Activated CD8-positive, alpha-beta memory T cell treated with anti-CD3 and anti-CD28 coated beads, Interleukin-2, amount 10 ng/mL, durations not matched to agents 7 days and 5 days (primary cell): ENCODE data around the gene TRAPPC1. TPM values are rescaled to one million over a fixed set of nuclear protein-coding genes. Genes with fewer than 3 reads are reported as not detected.

ENCODE experiments used
- ATAC-seq: fragments of 150-1000 bp; cut with Tn5 transposase; one replicate; pipeline ENCODE4 v1.10.0; 2021; ENCODE audit warnings: moderate library complexity
- CTCF ChIA-PET: fragments of 350-600 bp; sonication (Branson Sonifier 250); formaldehyde crosslinking; loops from one replicate; lab custom pipeline; 2021; ENCODE audit warnings: antibody characterized with exemption; lab: Charles Lee
- DNase-seq: peaks from one replicate; pipeline ENCODE4 v3.0.0-alpha.2; 2020
- H3K27ac Mint-ChIP-seq: one replicate; pipeline ENCODE4 v1.8.0; 2021; ENCODE audit warnings: mild to moderate bottlenecking, mixed read lengths
- H3K27me3 Mint-ChIP-seq: one replicate; pipeline ENCODE4 v1.8.0; 2021; ENCODE audit warnings: mixed read lengths
- H3K36me3 Mint-ChIP-seq: one replicate; pipeline ENCODE4 v1.8.0; 2021; ENCODE audit warnings: mild to moderate bottlenecking, mixed read lengths
- H3K4me1 Mint-ChIP-seq: one replicate; pipeline ENCODE4 v1.8.0; 2021; ENCODE audit warnings: mixed read lengths
- H3K4me3 Mint-ChIP-seq: one replicate; pipeline ENCODE4 v1.8.0; 2021; ENCODE audit warnings: mild to moderate bottlenecking, moderate library complexity, mixed read lengths
- H3K9me3 Mint-ChIP-seq: one replicate; pipeline ENCODE4 v1.8.0; 2022; ENCODE audit warnings: low read depth, mixed read lengths
- total RNA-seq, 2 experiments: library from RNA; stranded (reverse); gene quantifications; one replicate each; pipeline ENCODE4 v1.2.3, GENCODE V29; 2021

Gene TRAPPC1, protein sequence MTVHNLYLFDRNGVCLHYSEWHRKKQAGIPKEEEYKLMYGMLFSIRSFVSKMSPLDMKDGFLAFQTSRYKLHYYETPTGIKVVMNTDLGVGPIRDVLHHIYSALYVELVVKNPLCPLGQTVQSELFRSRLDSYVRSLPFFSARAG
- 100 to 1,000 TPM; 216 to 245 TPM for total RNA-seq

DNA sequence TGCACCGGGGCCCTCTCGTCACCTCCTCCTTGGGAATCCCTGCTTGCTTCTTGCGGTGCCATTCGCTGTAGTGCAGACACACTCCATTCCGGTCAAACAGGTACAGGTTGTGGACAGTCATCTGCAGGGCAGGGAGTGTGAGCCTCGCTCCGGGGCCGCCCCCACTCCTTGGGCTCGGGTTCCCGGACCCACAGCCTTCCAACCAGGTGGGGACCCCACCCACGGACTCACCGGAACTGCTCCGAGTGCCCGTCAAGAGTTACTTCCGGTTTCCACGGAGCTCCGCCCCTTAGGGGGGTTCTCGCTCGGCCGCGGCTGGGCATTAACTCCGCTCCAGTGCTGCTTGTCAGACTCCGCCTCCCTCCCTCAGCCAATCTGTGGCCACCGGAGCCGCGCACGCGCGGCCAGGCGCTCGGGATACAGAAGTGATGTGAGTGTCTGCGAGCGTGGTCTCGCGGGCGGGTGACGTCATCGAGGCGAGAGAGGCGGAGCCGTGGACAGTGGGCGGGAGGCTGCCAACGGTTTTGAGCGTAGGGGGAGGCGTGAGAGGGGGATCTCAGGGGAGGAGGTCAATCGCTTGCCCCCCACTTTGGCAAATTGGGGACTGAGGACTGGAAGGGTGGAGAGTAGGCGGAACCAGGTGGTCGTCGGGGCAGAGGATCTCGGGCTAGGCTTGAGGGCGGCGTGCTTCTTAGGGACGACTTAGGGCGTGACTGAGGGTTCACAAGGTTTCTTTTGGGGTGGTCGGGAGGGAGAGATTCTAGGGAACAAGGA lies at the start of gene TRAPPC1, which contains the start of gene CNTROB:
Gene TRAPPC1, minus strand, starts transcription at position 238 of the 774 bp plus-strand sequence. Its CDS starts 117 bp downstream, at position 121.
Gene CNTROB, plus strand, starts transcription at position 498 of the 774 bp plus-strand sequence. CDS start 874 bp downstream, outside the sequence.
- CTCF ChIA-PET = interaction anchor here (0.6 to 12.2 kb wide), 25 partner anchors 9 to 244 kb away, joined by 3 to 130 read pairs (median 6); partner anchors contain the start of genes NAA38, RNF227 and TP53
- no peaks in the 10 kb centered on the region for H3K9me3 Mint-ChIP-seq
- DNase-seq = peak; percentile 100
- ATAC-seq = peak; percentile 97
- H3K27ac Mint-ChIP-seq = peak within 1 kb of the TSS; percentile 97
- H3K36me3 Mint-ChIP-seq = peaks cover 28% of the 10 kb centered on the region
- H3K27me3 Mint-ChIP-seq = no peaks in the 10 kb centered on the region
- peak within 1 kb of the TSS; percentile 97 for H3K4me3 Mint-ChIP-seq
- H3K4me1 Mint-ChIP-seq = peaks cover 54% of the 10 kb centered on the region

DNA sequence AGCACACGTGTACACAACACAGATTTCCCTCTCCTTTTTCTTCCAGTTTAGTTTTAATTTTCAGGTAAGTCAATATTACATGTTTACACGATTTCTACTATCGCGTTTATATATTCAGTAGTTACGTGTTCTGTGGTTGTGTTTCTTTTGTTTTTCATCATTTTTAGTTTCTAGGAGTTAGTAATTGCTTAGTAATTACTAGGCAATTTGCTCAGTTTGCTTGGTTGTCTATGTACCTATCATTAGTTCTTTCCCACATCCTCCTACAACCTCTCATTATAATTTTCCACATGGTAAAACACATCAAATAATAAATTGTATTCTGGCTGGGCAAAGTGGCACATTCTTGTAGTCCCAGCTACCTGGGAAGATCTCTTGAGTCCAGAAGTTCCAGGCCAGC lies 46.1 kb upstream of the TRAPPC1 start:
- H3K36me3 Mint-ChIP-seq = peaks cover 18% of the 10 kb centered on the region
- peaks cover 18% of the 10 kb centered on the region for H3K9me3 Mint-ChIP-seq
- no peak overlapping the region for H3K27ac Mint-ChIP-seq
- ATAC-seq = no peak
- H3K4me3 Mint-ChIP-seq = no peak overlapping the region
- no peak for DNase-seq
- peaks cover 37% of the 10 kb centered on the region for H3K27me3 Mint-ChIP-seq
- CTCF ChIA-PET = interaction anchor here (1.1 to 1.3 kb wide), 2 partner anchors 11 to 12 kb away, joined by 3 to 6 read pairs; no protein-coding TSS in a partner anchor
- H3K4me1 Mint-ChIP-seq = peaks cover 8% of the 10 kb centered on the region

DNA sequence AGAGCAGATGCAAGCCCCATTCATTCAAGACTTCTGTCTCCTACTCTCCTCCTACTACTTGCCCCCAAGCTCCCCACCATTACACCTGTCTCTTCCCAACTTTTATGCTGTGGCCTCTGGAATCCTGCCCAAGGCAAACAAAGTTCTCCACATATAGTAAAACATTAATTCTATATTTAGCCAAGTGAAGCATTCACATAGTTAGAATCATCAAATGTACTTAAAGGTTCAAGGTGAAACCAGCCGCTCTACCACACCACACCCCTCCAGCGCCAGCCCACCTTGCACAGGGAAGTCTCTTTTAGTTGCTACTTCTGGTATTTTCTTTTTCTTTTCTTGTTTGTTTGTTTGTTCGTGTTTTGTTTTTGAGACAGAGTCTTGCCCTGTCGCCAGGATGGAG lies 45.3 kb upstream of the TRAPPC1 start:
- Mint-ChIP-seq H3K4me1 (peaks cover 4% of the 10 kb centered on the region), H3K27me3 (peaks cover 32% of the 10 kb centered on the region)
- CTCF ChIA-PET = interaction anchor here (2.5 kb wide), 1 partner anchor 13 kb away, joined by 6 read pairs; no protein-coding TSS in a partner anchor

DNA sequence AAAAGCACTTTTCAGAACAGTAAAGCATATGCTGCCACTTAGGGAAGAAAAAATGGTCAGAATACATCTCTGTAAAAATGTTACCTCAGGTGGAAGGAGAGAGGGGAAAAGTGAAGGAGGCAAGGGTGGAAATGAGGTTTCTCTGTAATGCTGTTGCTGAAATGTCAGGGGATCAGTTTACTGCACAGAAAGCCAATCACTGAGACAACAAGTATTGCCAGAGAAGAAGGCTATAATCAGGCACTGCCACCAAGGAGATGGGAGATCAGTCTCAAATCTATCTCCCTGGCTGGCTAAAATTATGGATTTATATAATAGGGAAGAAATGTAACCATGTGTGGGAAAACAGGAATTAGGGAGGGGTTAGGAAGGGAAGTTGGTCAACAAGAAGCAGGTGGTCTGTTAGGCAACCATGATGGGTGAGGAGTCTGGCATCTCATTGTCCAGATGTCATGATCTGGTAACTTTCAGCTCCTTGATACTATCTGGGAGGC lies 42.9 kb upstream of the TRAPPC1 start:
- H3K4me1 Mint-ChIP-seq = peaks cover 4% of the 10 kb centered on the region
- DNase-seq (peak; percentile 3), ATAC-seq (no peak)
- H3K9me3 Mint-ChIP-seq = peaks cover 18% of the 10 kb centered on the region
- H3K27ac Mint-ChIP-seq = no peak overlapping the region
- H3K4me3 Mint-ChIP-seq = no peak overlapping the region
- H3K36me3 Mint-ChIP-seq = peaks cover 18% of the 10 kb centered on the region
- CTCF ChIA-PET = interaction anchor here (1.2 to 2.5 kb wide), 3 partner anchors 13 to 152 kb away, joined by 3 to 6 read pairs (median 5); no protein-coding TSS in a partner anchor
- H3K27me3 Mint-ChIP-seq = peaks cover 34% of the 10 kb centered on the region

More for the DNA sequence above, 45.3 kb upstream of the TRAPPC1 start:
- DNase-seq = peak; percentile 18
- Mint-ChIP-seq H3K4me3 (no peak overlapping the region), H3K9me3 (peaks cover 18% of the 10 kb centered on the region), H3K36me3 (peaks cover 18% of the 10 kb centered on the region), H3K27ac (no peak overlapping the region)
- ATAC-seq = no peak

DNA sequence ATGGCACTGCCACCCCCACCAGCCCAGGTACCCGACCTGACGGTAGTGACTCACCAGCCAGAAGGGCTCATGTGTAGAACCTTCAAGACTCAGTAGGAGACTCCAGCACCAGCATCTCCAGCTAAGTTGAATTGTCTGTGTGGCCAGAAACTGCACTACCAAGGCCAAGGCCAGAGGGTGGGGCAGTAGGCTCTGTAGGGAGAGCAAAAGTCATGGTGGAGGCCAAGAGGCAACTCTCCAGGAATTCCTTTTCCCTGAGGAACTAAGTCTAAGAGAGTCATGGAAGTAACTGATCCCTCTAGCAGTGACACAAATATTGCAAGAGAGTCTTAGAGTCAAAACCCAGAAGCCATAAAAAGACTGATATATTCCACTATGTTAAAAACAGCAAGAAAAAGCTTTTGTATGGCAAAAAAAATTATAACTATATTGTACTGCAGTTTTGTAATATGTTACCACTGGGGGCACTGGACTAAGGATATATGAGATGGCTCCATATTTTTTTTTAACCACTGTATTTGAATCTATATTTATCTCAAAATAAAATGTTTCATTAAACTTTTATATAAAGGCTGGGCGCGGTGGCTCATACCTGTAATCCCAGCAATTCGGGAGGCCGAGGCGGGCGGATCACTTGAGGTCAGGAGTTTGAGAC lies 40.5 kb upstream of the TRAPPC1 start:
- Mint-ChIP-seq H3K4me3 (no peak overlapping the region), H3K27ac (no peak overlapping the region), H3K27me3 (peaks cover 33% of the 10 kb centered on the region), H3K9me3 (peaks cover 15% of the 10 kb centered on the region), H3K4me1 (peaks cover 2% of the 10 kb centered on the region), H3K36me3 (peaks cover 16% of the 10 kb centered on the region)
- CTCF ChIA-PET = interaction anchor here (0.7 to 1.8 kb wide), 4 partner anchors 10 to 107 kb away, joined by 3 to 7 read pairs (median 4); no protein-coding TSS in a partner anchor
- no peak for ATAC-seq
- DNase-seq = peak; percentile 31

DNA sequence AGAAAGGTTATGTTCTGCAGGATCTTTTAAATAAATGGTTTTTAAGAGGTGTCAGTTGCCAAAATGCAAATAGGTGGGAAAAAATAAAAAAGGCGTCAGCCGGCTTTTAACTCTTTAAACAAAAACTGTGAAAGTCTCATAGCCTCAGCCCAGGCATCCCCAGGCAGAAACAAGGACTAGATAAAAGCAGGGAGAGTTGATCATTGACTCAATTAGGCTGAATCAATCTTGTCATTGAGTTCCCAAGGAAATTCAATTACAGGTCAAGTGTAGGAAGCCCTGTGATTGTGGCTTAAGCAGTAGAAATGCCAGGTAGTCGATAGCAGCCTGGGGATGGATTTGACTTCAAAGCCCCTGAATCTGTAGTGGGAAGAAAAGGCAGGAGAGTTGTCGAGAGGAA lies 39.9 kb upstream of the TRAPPC1 start:
- H3K36me3 Mint-ChIP-seq = peaks cover 12% of the 10 kb centered on the region

DNA sequence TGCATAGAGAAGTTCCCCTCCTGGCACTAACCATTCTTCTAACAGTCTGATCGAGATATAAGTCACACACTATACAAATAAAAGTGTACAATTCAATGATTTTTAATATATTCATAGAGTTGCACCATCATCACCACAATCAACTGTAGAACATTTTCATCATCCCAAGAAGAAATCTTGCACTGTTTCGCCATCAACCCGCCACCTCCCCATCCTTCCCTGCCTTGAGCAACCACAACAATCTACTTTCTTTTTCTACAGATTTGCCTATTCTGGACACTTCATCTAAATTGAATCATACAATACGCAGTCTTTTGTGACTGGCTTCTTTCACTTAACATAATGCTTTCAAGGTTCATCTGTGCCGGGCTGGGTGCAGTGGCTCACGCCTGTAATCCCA lies 37.7 kb upstream of the TRAPPC1 start:
- ATAC-seq = no peak
- H3K36me3 Mint-ChIP-seq = peaks cover under 1% of the 10 kb centered on the region
- peaks cover 24% of the 10 kb centered on the region for H3K27me3 Mint-ChIP-seq
- DNase-seq = no peak
- H3K4me1 Mint-ChIP-seq = peaks cover 2% of the 10 kb centered on the region
- CTCF ChIA-PET = no interaction called here
- H3K9me3 Mint-ChIP-seq = peaks cover 3% of the 10 kb centered on the region
- no peak overlapping the region for H3K4me3 Mint-ChIP-seq
- H3K27ac Mint-ChIP-seq = no peak overlapping the region

More for the DNA sequence above, 39.9 kb upstream of the TRAPPC1 start:
- ATAC-seq (no peak), DNase-seq (no peak)
- H3K4me3 Mint-ChIP-seq = no peak overlapping the region
- H3K4me1 Mint-ChIP-seq = peaks cover 2% of the 10 kb centered on the region
- peaks cover 12% of the 10 kb centered on the region for H3K9me3 Mint-ChIP-seq
- H3K27me3 Mint-ChIP-seq = peaks cover 30% of the 10 kb centered on the region
- CTCF ChIA-PET = interaction anchor here (0.7 to 1.6 kb wide), 7 partner anchors 9 to 59 kb away, joined by 3 to 7 read pairs (median 4); no protein-coding TSS in a partner anchor
- H3K27ac Mint-ChIP-seq = no peak overlapping the region

DNA sequence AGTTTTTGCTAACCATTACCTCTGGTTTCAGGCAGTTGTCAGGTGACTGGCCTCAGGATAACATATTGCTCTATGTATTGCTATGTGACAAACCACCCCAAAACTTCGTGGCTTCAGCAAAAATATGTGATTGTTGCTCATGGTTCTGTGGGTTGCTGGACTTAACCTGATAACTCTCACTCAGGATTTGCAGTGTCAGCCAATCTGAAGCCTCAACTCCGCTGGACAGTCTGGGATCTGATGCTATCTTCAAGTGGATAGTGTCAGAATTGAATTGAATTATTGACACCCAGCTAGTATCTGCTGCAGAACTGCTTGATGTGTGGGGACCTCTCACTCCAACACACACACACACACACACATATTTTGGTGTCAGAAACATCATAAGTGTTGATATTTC lies 36.0 kb upstream of the TRAPPC1 start:
- DNase-seq (no peak), ATAC-seq (no peak)
- Mint-ChIP-seq H3K36me3 (no peaks in the 10 kb centered on the region), H3K9me3 (no peaks in the 10 kb centered on the region), H3K27ac (no peak overlapping the region), H3K4me1 (peaks cover 2% of the 10 kb centered on the region), H3K4me3 (no peak overlapping the region), H3K27me3 (peaks cover 19% of the 10 kb centered on the region)
- CTCF ChIA-PET = no interaction called here

DNA sequence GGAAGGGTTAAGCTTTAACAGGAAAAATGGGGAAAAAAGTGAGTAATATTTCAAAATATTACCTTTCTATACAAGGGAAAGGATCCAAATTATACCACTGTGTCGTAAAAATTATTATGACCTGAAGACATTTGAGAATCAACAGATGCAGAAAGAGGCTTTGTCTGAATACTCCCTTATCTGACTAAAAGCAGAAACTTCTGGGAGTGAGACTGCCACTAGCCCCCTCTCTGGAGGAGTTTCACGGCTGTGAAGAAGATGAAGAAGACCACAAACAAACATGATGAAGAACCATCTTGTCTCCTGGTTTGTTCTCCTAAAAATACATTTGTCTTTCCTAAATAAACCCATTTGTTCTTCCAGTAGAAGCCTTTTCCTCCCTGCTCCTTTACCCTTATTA lies 29.7 kb upstream of the TRAPPC1 start:
- CTCF ChIA-PET = interaction anchor here (0.7 kb wide), 1 partner anchor 149 kb away, joined by 3 read pairs; no protein-coding TSS in a partner anchor
- H3K4me3 Mint-ChIP-seq = no peak overlapping the region
- no peaks in the 10 kb centered on the region for H3K4me1 Mint-ChIP-seq
- H3K27me3 Mint-ChIP-seq = peaks cover 25% of the 10 kb centered on the region
- ATAC-seq = no peak
- H3K27ac Mint-ChIP-seq = no peak overlapping the region
- DNase-seq = no peak
- no peaks in the 10 kb centered on the region for H3K36me3 Mint-ChIP-seq
- H3K9me3 Mint-ChIP-seq = no peaks in the 10 kb centered on the region

DNA sequence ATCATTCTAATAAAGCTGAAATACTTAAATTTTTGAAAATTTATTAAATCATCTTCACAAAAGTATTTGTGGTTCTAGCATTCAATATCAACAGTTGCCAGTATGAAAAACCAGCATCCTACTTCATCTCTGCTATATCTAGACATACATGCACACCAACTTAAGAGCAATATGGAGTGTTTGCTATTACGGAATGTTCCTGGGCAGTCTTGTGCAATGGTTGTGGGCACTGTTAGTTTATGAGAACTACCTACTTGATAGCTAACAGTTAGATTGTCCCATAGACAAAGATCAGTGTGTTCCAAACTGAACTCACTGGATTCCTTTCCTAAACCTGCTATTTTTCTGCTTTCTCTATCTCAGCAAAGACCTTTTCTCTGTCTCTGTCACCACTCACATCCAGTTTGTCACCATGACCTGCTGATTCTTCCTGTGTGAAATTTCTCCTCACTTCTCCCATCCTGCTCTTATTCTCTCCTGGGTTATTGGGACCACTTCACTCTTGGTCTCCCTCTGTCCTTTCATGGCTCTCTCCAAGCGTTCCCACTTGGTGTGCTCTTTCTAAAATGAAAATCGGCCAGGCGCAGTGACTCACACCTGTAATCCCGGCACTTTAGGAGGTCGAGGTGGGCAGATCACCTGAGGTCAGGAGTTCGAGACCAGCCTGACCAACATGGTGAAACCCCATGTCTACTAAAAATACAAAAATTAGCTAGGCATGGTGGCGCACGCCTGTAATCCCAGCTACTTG lies 27.9 kb upstream of the TRAPPC1 start:
- CTCF ChIA-PET = interaction anchor here (1.7 kb wide), 1 partner anchor 30 kb away, joined by 4 read pairs; no protein-coding TSS in a partner anchor
- Mint-ChIP-seq H3K36me3 (no peaks in the 10 kb centered on the region), H3K9me3 (no peaks in the 10 kb centered on the region), H3K27ac (no peak overlapping the region), H3K4me3 (no peak overlapping the region), H3K4me1 (peaks cover 4% of the 10 kb centered on the region), H3K27me3 (peaks cover 25% of the 10 kb centered on the region)
- ATAC-seq (no peak), DNase-seq (no peak)

DNA sequence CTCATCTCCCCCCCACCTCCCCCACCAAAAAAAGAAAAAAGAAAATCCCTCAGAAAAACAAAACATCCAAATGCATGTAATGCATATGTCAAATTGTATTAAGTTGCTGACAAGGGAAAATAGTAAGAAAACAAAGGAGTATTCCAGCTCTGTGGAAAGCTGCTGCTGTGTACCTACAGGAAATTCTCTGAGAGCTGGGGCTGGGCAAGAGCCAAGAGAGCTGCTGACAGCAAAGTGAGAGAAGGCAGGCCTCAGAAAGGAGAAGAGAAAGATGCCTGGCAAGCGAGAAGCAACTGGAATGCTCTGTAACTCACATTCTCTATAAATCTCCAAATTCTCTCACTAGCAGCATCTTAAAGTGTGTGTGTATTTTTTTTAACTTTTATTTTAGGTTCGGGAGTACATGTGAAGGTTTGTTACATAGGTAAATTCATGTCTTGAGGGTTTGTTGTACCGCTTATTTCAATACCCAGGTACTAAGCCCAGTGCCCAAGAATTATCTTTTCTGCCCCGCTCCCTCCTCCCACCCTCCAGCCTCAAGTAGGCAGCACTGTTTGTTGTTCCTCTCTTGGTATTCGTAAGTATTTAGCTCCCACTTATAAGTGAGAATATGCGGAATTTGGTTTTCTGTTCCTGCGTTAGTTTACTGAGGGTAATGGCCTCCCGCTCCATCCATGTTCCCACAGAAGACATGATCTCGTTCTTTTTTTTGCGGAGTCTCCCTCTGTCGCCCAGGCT lies 24.7 kb upstream of the TRAPPC1 start:
- Mint-ChIP-seq H3K4me1 (peaks cover 26% of the 10 kb centered on the region), H3K27ac (no peak overlapping the region)

More for the DNA sequence above, 24.7 kb upstream of the TRAPPC1 start:
- H3K36me3 Mint-ChIP-seq = no peaks in the 10 kb centered on the region
- no peak overlapping the region for H3K4me3 Mint-ChIP-seq
- peaks cover 18% of the 10 kb centered on the region for H3K27me3 Mint-ChIP-seq
- CTCF ChIA-PET = interaction anchor here (0.5 to 1.3 kb wide), 4 partner anchors 24 to 213 kb away, joined by 3 to 5 read pairs (median 4); partner anchors contain the start of gene NAA38
- H3K9me3 Mint-ChIP-seq = no peaks in the 10 kb centered on the region
- no peak for ATAC-seq
- no peak for DNase-seq
